PC-3 (cell line): ENCODE results near the gene ANKRD11. TPM values are rescaled to one million over a fixed set of nuclear protein-coding genes. Genes with fewer than 3 reads are reported as not detected.

Experiments
- ATAC-seq: fragments of 200-7000 bp; cut with Tn5 transposase; 2 replicates; pipeline ENCODE4 v1.9.1; 2020; ENCODE audit warnings: mild to moderate bottlenecking, moderate library complexity
- BruUV-seq: library from RNA; stranded (reverse); fragments of 400-500 nt; replicated peaks from 2 replicates; lab custom pipeline; 2021; lab: Mats Ljungman, UMichigan
- CTCF ChIA-PET: fragments of 300-600 bp; sonication (Branson Sonifier 250); formaldehyde crosslinking; loops from one replicate; lab custom pipeline; 2022; ENCODE audit warnings: antibody characterized with exemption; lab: Charles Lee
- POLR2A ChIA-PET: fragments of 300-600 bp; sonication (Branson Sonifier 250); formaldehyde crosslinking; loops from one replicate; lab custom pipeline; 2022; ENCODE audit warnings: antibody characterized with exemption; ENCODE audit not compliant: unreplicated experiment; lab: Charles Lee
- DNase-seq: peaks from one replicate; pipeline ENCODE4 v3.0.0-alpha.2; 2015
- H2AFZ ChIP-seq: fragments of 300-600 bp; sonication (generic); 2 replicates; pipeline ENCODE4 v1.6.0; 2016; ENCODE audit warnings: antibody characterized with exemption, low read length
- H3F3A ChIP-seq: fragments of 300-600 bp; sonication (generic); one replicate; pipeline ENCODE4 v1.6.0; 2017; ENCODE audit warnings: antibody characterized with exemption, low read length, control low read depth, mild to moderate bottlenecking; ENCODE audit not compliant: unreplicated experiment
- H3K27ac ChIP-seq: fragments of 300-600 bp; sonication (generic); 2 replicates; pipeline ENCODE4 v1.5.1; 2016; ENCODE audit warnings: mild to moderate bottlenecking, low read length
- H3K27me3 ChIP-seq: fragments of 300-600 bp; sonication (generic); 2 replicates; pipeline ENCODE4 v1.6.1; 2016; ENCODE audit warnings: low read length, mixed read lengths
- H3K36me3 ChIP-seq: fragments of 300-600 bp; sonication (generic); 2 replicates; pipeline ENCODE4 v1.6.1; 2016; ENCODE audit warnings: low read depth, mixed run types, low read length, mixed read lengths
- H3K4me1 ChIP-seq: fragments of 300-600 bp; sonication (generic); 2 replicates; pipeline ENCODE4 v1.5.1; 2016; ENCODE audit warnings: low read length; ENCODE audit not compliant: insufficient read depth
- H3K4me2 ChIP-seq: fragments of 300-600 bp; sonication (generic); 2 replicates; pipeline ENCODE4 v1.6.0; 2016; ENCODE audit warnings: low read length
- H3K4me3 ChIP-seq: fragments of 300-600 bp; sonication (generic); 2 replicates; pipeline ENCODE4 v1.5.1; 2016; ENCODE audit warnings: mild to moderate bottlenecking, low read length, mixed read lengths
- H3K79me2 ChIP-seq: fragments of 300-600 bp; sonication (generic); 2 replicates; pipeline ENCODE4 v1.6.1; 2017; ENCODE audit warnings: low read length, mixed read lengths
- H3K9ac ChIP-seq: fragments of 300-600 bp; sonication (generic); 2 replicates; pipeline ENCODE4 v1.6.0; 2016; ENCODE audit warnings: mild to moderate bottlenecking, low read length
- H3K9me2 ChIP-seq: fragments of 300-600 bp; sonication (generic); replicated peaks from 2 replicates; pipeline ENCODE4 v1.6.1; 2016; ENCODE audit warnings: mixed run types, low read length, mixed read lengths
- H3K9me3 ChIP-seq: fragments of 300-600 bp; sonication (generic); 2 replicates; pipeline ENCODE4 v1.6.1; 2016; ENCODE audit warnings: low read length, mixed read lengths
- H4K20me1 ChIP-seq: fragments of 300-600 bp; sonication (generic); 2 replicates; pipeline ENCODE4 v1.6.1; 2016; ENCODE audit warnings: low read length, mixed read lengths
- CTCF ChIP-seq: fragments of 300-600 bp; sonication (generic); conservative IDR thresholded peaks from 2 replicates; pipeline ENCODE4 v1.5.1; 2017; ENCODE audit warnings: antibody characterized with exemption, low read depth, mild to moderate bottlenecking, low read length
- EZH2 ChIP-seq: fragments of 300-600 bp; sonication (generic); IDR thresholded peaks from one replicate; pipeline ENCODE4 v1.6.1; 2017; ENCODE audit warnings: antibody characterized with exemption, mild to moderate bottlenecking, low read length; ENCODE audit not compliant: unreplicated experiment
- EZH2phosphoT487 ChIP-seq: fragments of 300-600 bp; sonication (generic); IDR thresholded peaks from 2 replicates; pipeline ENCODE4 v1.6.1; 2018; ENCODE audit warnings: mild to moderate bottlenecking, antibody characterized with exemption, low read length, borderline replicate concordance
- intact Hi-C: fragments of 100-400 bp; cut with micrococcal nuclease; formaldehyde crosslinking; loops from 2 replicates; pipeline ENCODE4 v1.9.0; 2023
- total RNA-seq: library from RNA; depleted of rRNA; stranded (reverse); fragments of >200 nt; gene quantifications from 2 replicates; pipeline ENCODE4 v1.2.3, GENCODE V29; 2014

Gene ANKRD11
- total RNA-seq, 1 experiment from 2014 or later = 65.0 TPM

DNA sequence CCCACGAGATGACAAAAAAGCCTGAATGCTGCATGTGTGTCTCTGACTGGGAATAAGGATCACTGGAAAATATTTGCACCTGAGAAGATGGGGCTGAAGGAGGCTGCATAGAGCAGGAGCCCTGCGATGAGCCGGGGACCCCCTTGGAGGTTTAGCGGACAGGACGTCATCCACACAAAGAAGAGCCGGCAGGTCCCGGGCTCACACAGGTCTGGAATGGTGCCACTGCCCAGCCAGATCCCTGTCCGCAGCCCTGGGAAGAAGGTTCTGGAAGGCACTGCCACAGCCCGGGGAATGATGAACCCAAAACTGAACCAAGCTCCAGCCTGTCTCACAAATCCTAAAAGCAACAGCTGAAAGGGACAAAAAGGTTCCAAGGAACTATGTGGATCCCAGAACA lies 101.8 kb downstream of the ANKRD11 start:
- Histone ChIP-seq H3K27me3 (no peaks in the 10 kb centered on the region), H3K4me2 (no peak overlapping the region), H3K36me3 (no peaks in the 10 kb centered on the region), H3K9me2 (no peaks in the 10 kb centered on the region), H3K9ac (no peak overlapping the region), H3K4me3 (no peak overlapping the region), H3K27ac (no peak overlapping the region), H4K20me1 (peaks cover 16% of the 10 kb centered on the region; the same call in 1 of the 2 replicates), H3F3A (no peaks in the 10 kb centered on the region), H3K9me3 (no peaks in the 10 kb centered on the region), H3K79me2 (peaks cover 92% of the 10 kb centered on the region), H3K4me1 (peaks cover 5% of the 10 kb centered on the region), H2AFZ (no peak overlapping the region)
- POLR2A ChIA-PET = no interaction called here
- ATAC-seq (no peak), DNase-seq (no peak)
- no peak for TF ChIP-seq EZH2phosphoT487
- BruUV-seq = no TSS peak
- CTCF ChIA-PET = no interaction called here
- intact Hi-C loops = no loop called here

- ATAC-seq = no peak
- Histone ChIP-seq H3K9ac (no peak overlapping the region), H3K9me2 (no peaks in the 10 kb centered on the region), H3F3A (no peaks in the 10 kb centered on the region), H3K9me3 (no peaks in the 10 kb centered on the region), H3K27ac (no peak overlapping the region), H3K4me2 (no peak overlapping the region), H3K4me3 (no peak overlapping the region), H3K36me3 (no peaks in the 10 kb centered on the region), H3K79me2 (peaks cover 95% of the 10 kb centered on the region), H4K20me1 (peaks cover 14% of the 10 kb centered on the region; the same call in 1 of the 2 replicates), H2AFZ (no peak overlapping the region), H3K27me3 (no peaks in the 10 kb centered on the region), H3K4me1 (peaks cover 16% of the 10 kb centered on the region)
- BruUV-seq = no TSS peak
- TF ChIP-seq EZH2 = no peak
- no peak for TF ChIP-seq EZH2phosphoT487
- no peak for TF ChIP-seq CTCF
- POLR2A ChIA-PET = no interaction called here
- DNase-seq = no peak
- intact Hi-C loops = no loop called here
- CTCF ChIA-PET = no interaction called here
These were observed 103.8 kb downstream of the ANKRD11 start for GRCh38 chr16:89386306-89387185.

GRCh38 chr16:89385712-89386111 lies 104.6 kb downstream of the ANKRD11 start:
- ChIA-PET POLR2A (no interaction called here), CTCF (no interaction called here)
- BruUV-seq = no TSS peak
- peaks cover 16% of the 10 kb centered on the region for H3K4me1 ChIP-seq
- intact Hi-C loops = no loop called here
- no peak for TF ChIP-seq CTCF
- TF ChIP-seq EZH2 = no peak
- no peaks in the 10 kb centered on the region for H3K36me3 ChIP-seq
- no peak overlapping the region for H3K4me2 ChIP-seq
- H2AFZ ChIP-seq = no peak overlapping the region
- no peaks in the 10 kb centered on the region for H3K9me2 ChIP-seq
- H3F3A ChIP-seq = no peaks in the 10 kb centered on the region
- DNase-seq (no peak), ATAC-seq (no peak)
- no peaks in the 10 kb centered on the region for H3K9me3 ChIP-seq
- no peak overlapping the region for H3K4me3 ChIP-seq
- H3K79me2 ChIP-seq = peaks cover 95% of the 10 kb centered on the region
- no peak overlapping the region for H3K9ac ChIP-seq
- H3K27ac ChIP-seq = no peak overlapping the region
- H4K20me1 ChIP-seq = peaks cover 15% of the 10 kb centered on the region; the same call in 1 of the 2 replicates
- no peaks in the 10 kb centered on the region for H3K27me3 ChIP-seq
